Measurements from ENCODE around the gene ARRDC5.

ARRDC5 gene

DNA sequence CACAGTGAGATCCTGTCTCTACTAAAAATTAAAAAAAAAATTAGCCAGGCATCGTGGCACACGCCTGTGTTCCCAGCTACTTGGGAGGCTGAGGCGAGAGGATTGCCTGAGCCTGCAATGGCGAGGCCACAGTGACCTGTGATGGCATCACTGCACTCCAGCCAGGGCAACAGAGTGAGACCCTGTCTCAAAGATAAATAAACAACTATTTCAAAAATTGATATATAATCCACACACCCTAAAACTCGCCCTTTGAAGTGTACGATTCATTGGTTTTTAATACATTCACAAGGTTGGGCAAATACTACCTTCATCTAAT is 59.1 kb downstream of the ARRDC5 start:
- in situ Hi-C loops (cut with HindIII; ENCODE audit: low pct_ligation_motif_present, low sequenced_read_pairs), result no loop called here
- no peaks in the 10 kb centered on the region for H3K27me3 ChIP-seq (replicated peaks)
- TF ChIP-seq, protein P1, sequence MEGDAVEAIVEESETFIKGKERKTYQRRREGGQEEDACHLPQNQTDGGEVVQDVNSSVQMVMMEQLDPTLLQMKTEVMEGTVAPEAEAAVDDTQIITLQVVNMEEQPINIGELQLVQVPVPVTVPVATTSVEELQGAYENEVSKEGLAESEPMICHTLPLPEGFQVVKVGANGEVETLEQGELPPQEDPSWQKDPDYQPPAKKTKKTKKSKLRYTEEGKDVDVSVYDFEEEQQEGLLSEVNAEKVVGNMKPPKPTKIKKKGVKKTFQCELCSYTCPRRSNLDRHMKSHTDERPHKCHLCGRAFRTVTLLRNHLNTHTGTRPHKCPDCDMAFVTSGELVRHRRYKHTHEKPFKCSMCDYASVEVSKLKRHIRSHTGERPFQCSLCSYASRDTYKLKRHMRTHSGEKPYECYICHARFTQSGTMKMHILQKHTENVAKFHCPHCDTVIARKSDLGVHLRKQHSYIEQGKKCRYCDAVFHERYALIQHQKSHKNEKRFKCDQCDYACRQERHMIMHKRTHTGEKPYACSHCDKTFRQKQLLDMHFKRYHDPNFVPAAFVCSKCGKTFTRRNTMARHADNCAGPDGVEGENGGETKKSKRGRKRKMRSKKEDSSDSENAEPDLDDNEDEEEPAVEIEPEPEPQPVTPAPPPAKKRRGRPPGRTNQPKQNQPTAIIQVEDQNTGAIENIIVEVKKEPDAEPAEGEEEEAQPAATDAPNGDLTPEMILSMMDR (IDR thresholded peaks at IDR 0.05; ENCODE audit: low read depth, low read length, missing control alignments), result no peak
- DNase-seq, result no peak
- H3K36me3 ChIP-seq (replicated peaks), result peaks cover 86% of the 10 kb centered on the region
- no peak overlapping the region for H3K4me3 ChIP-seq (ENCODE audit: low read depth, low read length)
- H3K27ac ChIP-seq, result no peak overlapping the region

All from brain microvascular endothelial cell (primary cell).